Keratinocyte (primary cell): ENCODE results near the gene CCDC70. TPM values are rescaled to one million over a fixed set of nuclear protein-coding genes. Genes with fewer than 3 reads are reported as not detected.

ENCODE experiments used
- DNase-seq: peaks from one replicate; pipeline ENCODE4 v3.0.0-alpha.2; 2011; ENCODE audit warnings: low read depth, missing footprints, low spot score
- FAIRE-seq: peaks from 2 replicates; lab custom pipeline; 2011; peaks lifted over from hg19 to GRCh38; lab: Jason Lieb, UNC
- H2AFZ ChIP-seq: 2 replicates; pipeline ENCODE4 v1.6.0; 2012; ENCODE audit warnings: low read length, control low read depth, inconsistent platforms; ENCODE audit not compliant: control insufficient read depth
- H3K27ac ChIP-seq: 2 replicates; pipeline ENCODE4 v1.5.1; 2011; ENCODE audit warnings: low read length; ENCODE audit not compliant: control insufficient read depth, insufficient read depth
- H3K27me3 ChIP-seq: 3 replicates; pipeline ENCODE4 v1.6.0; 2011; ENCODE audit warnings: low read length; ENCODE audit not compliant: control insufficient read depth, insufficient read depth; ENCODE audit errors: extremely low read depth
- H3K36me3 ChIP-seq, 2 experiments: 2 replicates in 1 of 2; 3 replicates in 1 of 2; pipeline ENCODE4 v1.5.1; 2011; ENCODE audit warnings: low read length in 2 of 2, mild to moderate bottlenecking in 1 of 2; ENCODE audit not compliant: control insufficient read depth in 2 of 2, insufficient read depth in 2 of 2; ENCODE audit errors: extremely low read depth in 1 of 2
- H3K4me1 ChIP-seq: 3 replicates; pipeline ENCODE4 v1.5.1; 2011; ENCODE audit warnings: low read length; ENCODE audit not compliant: control insufficient read depth, insufficient read depth; ENCODE audit errors: extremely low read depth
- H3K4me2 ChIP-seq: 3 replicates; pipeline ENCODE4 v1.6.0; 2011; ENCODE audit warnings: low read depth, low read length; ENCODE audit not compliant: control insufficient read depth, insufficient read depth; ENCODE audit errors: extremely low read depth
- H3K4me3 ChIP-seq, 3 experiments: fragments of 200-600 bp in 1 of 3; sonication (generic) in 1 of 3; 2 replicates in 2 of 3; 3 replicates in 1 of 3; pipeline ENCODE4 v1.5.1; 2011 to 2016; ENCODE audit warnings: low read length in 3 of 3, mild to moderate bottlenecking in 3 of 3, control low read depth in 2 of 3, inconsistent platforms in 1 of 3, low read depth in 1 of 3, mixed read lengths in 1 of 3, mixed run types in 1 of 3, moderate library complexity in 1 of 3; ENCODE audit not compliant: control insufficient read depth in 2 of 3, insufficient read depth in 2 of 3; ENCODE audit errors: extremely low read depth in 1 of 3
- H3K79me2 ChIP-seq: 2 replicates; pipeline ENCODE4 v1.6.0; 2012; ENCODE audit warnings: low read length; ENCODE audit not compliant: control insufficient read depth, insufficient read depth
- H3K9ac ChIP-seq: 3 replicates; pipeline ENCODE4 v1.6.0; 2011; ENCODE audit warnings: low read length; ENCODE audit not compliant: control insufficient read depth, insufficient read depth; ENCODE audit errors: extremely low read depth
- H3K9me1 ChIP-seq: 3 replicates; pipeline ENCODE4 v1.6.0; 2011; ENCODE audit warnings: low read length; ENCODE audit not compliant: control insufficient read depth, insufficient read depth; ENCODE audit errors: extremely low read depth
- H3K9me3 ChIP-seq: 2 replicates; pipeline ENCODE4 v1.5.1; 2012; ENCODE audit warnings: low read depth, low read length; ENCODE audit not compliant: control insufficient read depth
- H4K20me1 ChIP-seq: 3 replicates; pipeline ENCODE4 v1.6.0; 2011; ENCODE audit warnings: low read length; ENCODE audit not compliant: control insufficient read depth, insufficient read depth; ENCODE audit errors: extremely low read depth
- CTCF ChIP-seq, 3 experiments: IDR thresholded peaks in 1 of 3; conservative IDR thresholded peaks in 1 of 3; optimal IDR thresholded peaks in 1 of 3; 2 replicates in 2 of 3; 3 replicates in 1 of 3; pipeline versions ENCODE3 to v1.5.1; 2011; ENCODE audit warnings: low read length in 3 of 3, mild to moderate bottlenecking in 3 of 3, moderate library complexity in 2 of 3, control low read depth in 1 of 3, inconsistent platforms in 1 of 3; ENCODE audit not compliant: insufficient read depth in 2 of 3; ENCODE audit errors: extremely low read depth in 1 of 3
- EZH2 ChIP-seq: IDR thresholded peaks from one replicate; pipeline ENCODE4 v1.6.1; 2012; ENCODE audit warnings: inconsistent platforms, mild to moderate bottlenecking, low read length, moderate library complexity
- dilution Hi-C: fragments of 300-500 bp; cut with MboI; formaldehyde crosslinking; loops from one replicate; pipeline ENCODE4 v1.7.0; 2020; ENCODE audit warnings: low sequenced_read_pairs; ENCODE audit not compliant: extremely low pct_ligation_motif_present
- polyA plus RNA-seq, 5 experiments: library from polyadenylated mRNA; depleted of rRNA in 3 of 5; stranded (reverse) in 3 of 5; stranded (forward) in 1 of 5; unstranded in 1 of 5; fragments of >200 nt; gene quantifications; 1 replicate in 1 of 5; 2 replicates in 3 of 5; 3 replicates in 1 of 5; pipeline versions ENCODE4 v1.2.1 to v1.2.3, GENCODE V29; 2011 to 2012; ENCODE audit warnings: missing spikeins in 2 of 5, low read depth in 1 of 5, low replicate concordance in 1 of 5

CCDC70 gene
- polyA plus RNA-seq, 1 donor (not counting 4 experiments of a cell fraction or from before 2014, with no cell fraction given), result not detected

GRCh38 chr13:51887468-51887867, 25.7 kb downstream of the CCDC70 start:
- H3K27me3 ChIP-seq, result peaks cover 10% of the 10 kb centered on the region
- no peak for DNase-seq
- no peak overlapping the region for H3K4me2 ChIP-seq
- TF ChIP-seq EZH2, result no peak
- TF ChIP-seq CTCF (optimal IDR thresholded peaks at IDR 0.05 in 1 of 3, IDR thresholded peaks at IDR 0.05 in 1 of 3, conservative IDR thresholded peaks at IDR 0.05 in 1 of 3; ENCODE audit: extremely low read depth in 1 of 3, insufficient read depth in 2 of 3, low read length in 3 of 3), result no peak
- no peaks in the 10 kb centered on the region for H3K79me2 ChIP-seq
- dilution Hi-C loops, result no loop called here
- H3K9ac ChIP-seq, result no peak overlapping the region
- H3K27ac ChIP-seq, result no peak overlapping the region
- H3K36me3 ChIP-seq, result no peaks in the 10 kb centered on the region
- H3K4me3 ChIP-seq, result no peak overlapping the region
- FAIRE-seq, result no peak
- peak overlapping the region; percentile 53 for H2AFZ ChIP-seq
- H3K9me1 ChIP-seq, result no peaks in the 10 kb centered on the region
- H4K20me1 ChIP-seq, result no peaks in the 10 kb centered on the region
- H3K9me3 ChIP-seq, result no peaks in the 10 kb centered on the region
- peaks cover 2% of the 10 kb centered on the region for H3K4me1 ChIP-seq

- Histone ChIP-seq H3K79me2 (no peaks in the 10 kb centered on the region), H3K27me3 (peaks cover 10% of the 10 kb centered on the region), H3K4me3 (no peak overlapping the region), H3K9me3 (no peaks in the 10 kb centered on the region), H3K27ac (no peak overlapping the region), H4K20me1 (no peaks in the 10 kb centered on the region), H2AFZ (no peak overlapping the region), H3K4me2 (no peak overlapping the region), H3K36me3 (no peaks in the 10 kb centered on the region), H3K9me1 (no peaks in the 10 kb centered on the region), H3K4me1 (no peaks in the 10 kb centered on the region), H3K9ac (no peak overlapping the region)
- TF ChIP-seq CTCF (optimal IDR thresholded peaks at IDR 0.05 in 1 of 3, IDR thresholded peaks at IDR 0.05 in 1 of 3, conservative IDR thresholded peaks at IDR 0.05 in 1 of 3; ENCODE audit: extremely low read depth in 1 of 3, insufficient read depth in 2 of 3, low read length in 3 of 3), result no peak
- no peak for TF ChIP-seq EZH2
- no peak for FAIRE-seq
- DNase-seq, result no peak
- dilution Hi-C loops, result no loop called here
Measured at GRCh38 chr13:51892657-51893056, 30.9 kb downstream of the CCDC70 start.
